Measurements from ENCODE around the gene NR3C2. TPM values are rescaled to one million over a fixed set of nuclear protein-coding genes. Genes with fewer than 3 reads are reported as not detected.

The NR3C2 gene
- total RNA-seq, 1 experiment from 2014 or later = 0.16 TPM

GRCh38 chr4:148109216-148109615, 333.0 kb downstream of the NR3C2 start:
- Mint-ChIP-seq H3K27me3 (ENCODE audit: insufficient read depth, unreplicated experiment) (no peaks in the 10 kb centered on the region), H3K27ac (ENCODE audit: unreplicated experiment) (no peak overlapping the region), H3K9me3 (ENCODE audit: unreplicated experiment) (no peaks in the 10 kb centered on the region), H3K4me1 (ENCODE audit: low read depth, unreplicated experiment) (no peaks in the 10 kb centered on the region), H3K36me3 (ENCODE audit: insufficient read depth, unreplicated experiment) (no peaks in the 10 kb centered on the region), H3K4me3 (ENCODE audit: unreplicated experiment) (no peak overlapping the region)
- Histone ChIP-seq H3K4me1 (no peaks in the 10 kb centered on the region), H3K9me3 (no peaks in the 10 kb centered on the region), H3K27me3 (replicated peaks; ENCODE audit: control insufficient read depth, insufficient read depth, low read length) (no peaks in the 10 kb centered on the region), H3K36me3 (ENCODE audit: control insufficient read depth, insufficient read depth, low read length) (no peaks in the 10 kb centered on the region), H3K4me3 (ENCODE audit: low read depth, low read length) (no peak overlapping the region)
- POLR2A ChIA-PET = no interaction called here
- no peak for DNase-seq
- intact Hi-C loops (cut with micrococcal nuclease; ENCODE audit: unreplicated experiment) = no loop called here
- CTCF ChIA-PET = no interaction called here
- no peak for TF ChIP-seq CTCF (IDR thresholded peaks at IDR 0.05; ENCODE audit: insufficient read depth in 1 of 2, low read depth in 1 of 2, low read length in 1 of 2, severe bottlenecking in 1 of 2, unreplicated experiment in 1 of 2)
- no TSS peak for BruUV-seq (replicated peaks)

GRCh38 chr4:148108766-148109165, 333.4 kb downstream of the NR3C2 start:
- Mint-ChIP-seq H3K4me3 (ENCODE audit: unreplicated experiment) (no peak overlapping the region), H3K27me3 (ENCODE audit: insufficient read depth, unreplicated experiment) (no peaks in the 10 kb centered on the region), H3K36me3 (ENCODE audit: insufficient read depth, unreplicated experiment) (no peaks in the 10 kb centered on the region), H3K4me1 (ENCODE audit: low read depth, unreplicated experiment) (no peaks in the 10 kb centered on the region), H3K27ac (ENCODE audit: unreplicated experiment) (no peak overlapping the region), H3K9me3 (ENCODE audit: unreplicated experiment) (no peaks in the 10 kb centered on the region)
- no peaks in the 10 kb centered on the region for H3K9me3 ChIP-seq
- ChIA-PET POLR2A (no interaction called here), CTCF (no interaction called here)
- no peak for DNase-seq
- no peak overlapping the region for H3K4me3 ChIP-seq (ENCODE audit: low read depth, low read length)
- no peaks in the 10 kb centered on the region for H3K4me1 ChIP-seq
- no peaks in the 10 kb centered on the region for H3K36me3 ChIP-seq (ENCODE audit: control insufficient read depth, insufficient read depth, low read length)
- H3K27me3 ChIP-seq (replicated peaks; ENCODE audit: control insufficient read depth, insufficient read depth, low read length) = no peaks in the 10 kb centered on the region
- intact Hi-C loops (cut with micrococcal nuclease; ENCODE audit: unreplicated experiment) = no loop called here
- no TSS peak for BruUV-seq (replicated peaks)
- no peak for TF ChIP-seq CTCF (IDR thresholded peaks at IDR 0.05; ENCODE audit: insufficient read depth in 1 of 2, low read depth in 1 of 2, low read length in 1 of 2, severe bottlenecking in 1 of 2, unreplicated experiment in 1 of 2)

GRCh38 chr4:148103597-148104355, 338.4 kb downstream of the NR3C2 start:
- no TSS peak for BruUV-seq (replicated peaks)
- H3K9me3 Mint-ChIP-seq (ENCODE audit: unreplicated experiment) = no peaks in the 10 kb centered on the region
- CTCF ChIA-PET = no interaction called here

More at GRCh38 chr4:148103597-148104355, 338.4 kb downstream of the NR3C2 start:
- Mint-ChIP-seq H3K4me3 (ENCODE audit: unreplicated experiment) (no peak overlapping the region), H3K27me3 (ENCODE audit: insufficient read depth, unreplicated experiment) (peaks cover 5% of the 10 kb centered on the region), H3K27ac (ENCODE audit: unreplicated experiment) (no peak overlapping the region), H3K4me1 (ENCODE audit: low read depth, unreplicated experiment) (no peaks in the 10 kb centered on the region), H3K36me3 (ENCODE audit: insufficient read depth, unreplicated experiment) (no peaks in the 10 kb centered on the region)
- Histone ChIP-seq H3K36me3 (ENCODE audit: control insufficient read depth, insufficient read depth, low read length) (no peaks in the 10 kb centered on the region), H3K27me3 (replicated peaks; ENCODE audit: control insufficient read depth, insufficient read depth, low read length) (no peaks in the 10 kb centered on the region), H3K9me3 (no peaks in the 10 kb centered on the region), H3K4me1 (no peaks in the 10 kb centered on the region), H3K4me3 (ENCODE audit: low read depth, low read length) (no peak overlapping the region)
- TF ChIP-seq CTCF (IDR thresholded peaks at IDR 0.05; ENCODE audit: insufficient read depth in 1 of 2, low read depth in 1 of 2, low read length in 1 of 2, severe bottlenecking in 1 of 2, unreplicated experiment in 1 of 2) = no peak
- POLR2A ChIA-PET = no interaction called here
- DNase-seq = no peak
- intact Hi-C loops (cut with micrococcal nuclease; ENCODE audit: unreplicated experiment) = no loop called here
